PC-3 (cell line): ENCODE measurements around the gene NFIX. TPM values are rescaled to one million over a fixed set of nuclear protein-coding genes. Genes with fewer than 3 reads are reported as not detected.
A peak's percentile ranks its signal among the peaks of the same experiment; 100 is the strongest.

Source experiments
- ATAC-seq: fragments of 200-7000 bp; cut with Tn5 transposase; 2 replicates; pipeline ENCODE4 v1.9.1; 2020; ENCODE audit warnings: mild to moderate bottlenecking, moderate library complexity
- BruUV-seq: library from RNA; stranded (reverse); fragments of 400-500 nt; replicated peaks from 2 replicates; lab custom pipeline; 2021; lab: Mats Ljungman, UMichigan
- CTCF ChIA-PET: fragments of 300-600 bp; sonication (Branson Sonifier 250); formaldehyde crosslinking; loops from one replicate; lab custom pipeline; 2022; ENCODE audit warnings: antibody characterized with exemption; lab: Charles Lee
- POLR2A ChIA-PET: fragments of 300-600 bp; sonication (Branson Sonifier 250); formaldehyde crosslinking; loops from one replicate; lab custom pipeline; 2022; ENCODE audit warnings: antibody characterized with exemption; ENCODE audit not compliant: unreplicated experiment; lab: Charles Lee
- DNase-seq: peaks from one replicate; pipeline ENCODE4 v3.0.0-alpha.2; 2015
- H2AFZ ChIP-seq: fragments of 300-600 bp; sonication (generic); 2 replicates; pipeline ENCODE4 v1.6.0; 2016; ENCODE audit warnings: antibody characterized with exemption, low read length
- H3F3A ChIP-seq: fragments of 300-600 bp; sonication (generic); one replicate; pipeline ENCODE4 v1.6.0; 2017; ENCODE audit warnings: antibody characterized with exemption, low read length, control low read depth, mild to moderate bottlenecking; ENCODE audit not compliant: unreplicated experiment
- H3K27ac ChIP-seq: fragments of 300-600 bp; sonication (generic); 2 replicates; pipeline ENCODE4 v1.5.1; 2016; ENCODE audit warnings: mild to moderate bottlenecking, low read length
- H3K27me3 ChIP-seq: fragments of 300-600 bp; sonication (generic); 2 replicates; pipeline ENCODE4 v1.6.1; 2016; ENCODE audit warnings: low read length, mixed read lengths
- H3K36me3 ChIP-seq: fragments of 300-600 bp; sonication (generic); 2 replicates; pipeline ENCODE4 v1.6.1; 2016; ENCODE audit warnings: low read depth, mixed run types, low read length, mixed read lengths
- H3K4me1 ChIP-seq: fragments of 300-600 bp; sonication (generic); 2 replicates; pipeline ENCODE4 v1.5.1; 2016; ENCODE audit warnings: low read length; ENCODE audit not compliant: insufficient read depth
- H3K4me2 ChIP-seq: fragments of 300-600 bp; sonication (generic); 2 replicates; pipeline ENCODE4 v1.6.0; 2016; ENCODE audit warnings: low read length
- H3K4me3 ChIP-seq: fragments of 300-600 bp; sonication (generic); 2 replicates; pipeline ENCODE4 v1.5.1; 2016; ENCODE audit warnings: mild to moderate bottlenecking, low read length, mixed read lengths
- H3K79me2 ChIP-seq: fragments of 300-600 bp; sonication (generic); 2 replicates; pipeline ENCODE4 v1.6.1; 2017; ENCODE audit warnings: low read length, mixed read lengths
- H3K9ac ChIP-seq: fragments of 300-600 bp; sonication (generic); 2 replicates; pipeline ENCODE4 v1.6.0; 2016; ENCODE audit warnings: mild to moderate bottlenecking, low read length
- H3K9me2 ChIP-seq: fragments of 300-600 bp; sonication (generic); replicated peaks from 2 replicates; pipeline ENCODE4 v1.6.1; 2016; ENCODE audit warnings: mixed run types, low read length, mixed read lengths
- H3K9me3 ChIP-seq: fragments of 300-600 bp; sonication (generic); 2 replicates; pipeline ENCODE4 v1.6.1; 2016; ENCODE audit warnings: low read length, mixed read lengths
- H4K20me1 ChIP-seq: fragments of 300-600 bp; sonication (generic); 2 replicates; pipeline ENCODE4 v1.6.1; 2016; ENCODE audit warnings: low read length, mixed read lengths
- CTCF ChIP-seq: fragments of 300-600 bp; sonication (generic); conservative IDR thresholded peaks from 2 replicates; pipeline ENCODE4 v1.5.1; 2017; ENCODE audit warnings: antibody characterized with exemption, low read depth, mild to moderate bottlenecking, low read length
- EZH2 ChIP-seq: fragments of 300-600 bp; sonication (generic); IDR thresholded peaks from one replicate; pipeline ENCODE4 v1.6.1; 2017; ENCODE audit warnings: antibody characterized with exemption, mild to moderate bottlenecking, low read length; ENCODE audit not compliant: unreplicated experiment
- EZH2phosphoT487 ChIP-seq: fragments of 300-600 bp; sonication (generic); IDR thresholded peaks from 2 replicates; pipeline ENCODE4 v1.6.1; 2018; ENCODE audit warnings: mild to moderate bottlenecking, antibody characterized with exemption, low read length, borderline replicate concordance
- intact Hi-C: fragments of 100-400 bp; cut with micrococcal nuclease; formaldehyde crosslinking; loops from 2 replicates; pipeline ENCODE4 v1.9.0; 2023
- total RNA-seq: library from RNA; depleted of rRNA; stranded (reverse); fragments of >200 nt; gene quantifications from 2 replicates; pipeline ENCODE4 v1.2.3, GENCODE V29; 2014

The NFIX gene
- total RNA-seq, 1 experiment from 2014 or later: 43.3 TPM

GRCh38 chr19:13103581-13104359 lies 108.5 kb downstream of the NFIX start:
- Histone ChIP-seq H3K9me2 (no peaks in the 10 kb centered on the region), H3K9me3 (no peaks in the 10 kb centered on the region), H3K27me3 (no peaks in the 10 kb centered on the region), H3K4me3 (peak overlapping the region; percentile 57), H3K79me2 (no peaks in the 10 kb centered on the region), H3F3A (no peaks in the 10 kb centered on the region), H4K20me1 (no peaks in the 10 kb centered on the region), H2AFZ (peak overlapping the region; percentile 70), H3K4me2 (peak overlapping the region; percentile 52), H3K9ac (peak overlapping the region; percentile 14; the same call in 1 of the 2 replicates), H3K36me3 (0 out of 2 replicates have a peak, but pooled peaks cover 2% of the 10 kb centered on the region), H3K27ac (no peak overlapping the region), H3K4me1 (peaks cover 10% of the 10 kb centered on the region; the same call in 1 of the 2 replicates)
- ATAC-seq: no peak
- POLR2A ChIA-PET: no interaction called here
- no peak for TF ChIP-seq EZH2phosphoT487
- TF ChIP-seq CTCF: no peak
- no peak for TF ChIP-seq EZH2
- no peak for DNase-seq
- no TSS peak for BruUV-seq
- intact Hi-C loops: loop anchor here (5.0 kb wide), 1 partner anchor 49 kb away; the partner anchor contains the start of genes IER2 and STX10
- CTCF ChIA-PET: interaction anchor here (0.6 to 2.3 kb wide), 4 partner anchors 126 to 1507 kb away, joined by 8 to 19 read pairs (median 12); no protein-coding TSS in a partner anchor

- no TSS peak for BruUV-seq
- H3K4me1 ChIP-seq: peaks cover 10% of the 10 kb centered on the region; the same call in 1 of the 2 replicates
Observed at GRCh38 chr19:13104360-13104847, 109.1 kb downstream of the NFIX start.

More at GRCh38 chr19:13104360-13104847, 109.1 kb downstream of the NFIX start:
- Histone ChIP-seq H4K20me1 (no peaks in the 10 kb centered on the region), H3K9me2 (no peaks in the 10 kb centered on the region), H3F3A (no peaks in the 10 kb centered on the region), H3K36me3 (peaks cover 5% of the 10 kb centered on the region; the same call in 1 of the 2 replicates), H3K79me2 (no peaks in the 10 kb centered on the region), H3K9me3 (no peaks in the 10 kb centered on the region), H3K27ac (no peak overlapping the region), H2AFZ (peak overlapping the region; percentile 70), H3K27me3 (no peaks in the 10 kb centered on the region), H3K9ac (peak overlapping the region; percentile 14; the same call in 1 of the 2 replicates), H3K4me3 (peak overlapping the region; percentile 57), H3K4me2 (peak overlapping the region; percentile 52)
- intact Hi-C loops: loop anchor here (5.0 kb wide), 1 partner anchor 48 kb away; the partner anchor contains the start of genes IER2 and STX10
- ATAC-seq (peak; percentile 17), DNase-seq (peak; percentile 50)
- CTCF ChIA-PET: interaction anchor here (0.6 to 2.3 kb wide), 4 partner anchors 10 to 1507 kb away, joined by 8 to 16 read pairs (median 10); no protein-coding TSS in a partner anchor
- TF ChIP-seq CTCF (peak; percentile 94), EZH2 (no peak), EZH2phosphoT487 (no peak)
- POLR2A ChIA-PET: interaction anchor here (0.6 kb wide), 1 partner anchor 50 kb away, joined by 6 read pairs; no protein-coding TSS in a partner anchor
